ENCODE measurements around the gene USP17L26. TPM values are rescaled to one million over a fixed set of nuclear protein-coding genes. Genes with fewer than 3 reads are reported as not detected.
"Not testable (repeated sequence)": the region's sequence is repeated elsewhere in the genome, so short reads cannot be mapped to it uniquely, and the experiment has no call there.

USP17L26 gene, protein sequence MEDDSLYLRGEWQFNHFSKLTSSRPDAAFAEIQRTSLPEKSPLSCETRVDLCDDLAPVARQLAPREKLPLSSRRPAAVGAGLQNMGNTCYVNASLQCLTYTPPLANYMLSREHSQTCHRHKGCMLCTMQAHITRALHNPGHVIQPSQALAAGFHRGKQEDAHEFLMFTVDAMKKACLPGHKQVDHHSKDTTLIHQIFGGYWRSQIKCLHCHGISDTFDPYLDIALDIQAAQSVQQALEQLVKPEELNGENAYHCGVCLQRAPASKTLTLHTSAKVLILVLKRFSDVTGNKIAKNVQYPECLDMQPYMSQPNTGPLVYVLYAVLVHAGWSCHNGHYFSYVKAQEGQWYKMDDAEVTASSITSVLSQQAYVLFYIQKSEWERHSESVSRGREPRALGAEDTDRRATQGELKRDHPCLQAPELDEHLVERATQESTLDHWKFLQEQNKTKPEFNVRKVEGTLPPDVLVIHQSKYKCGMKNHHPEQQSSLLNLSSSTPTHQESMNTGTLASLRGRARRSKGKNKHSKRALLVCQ
- polyA plus RNA-seq (2011; rRNA removed) (not detected in 2 replicates), polyA plus RNA-seq (2017; fragmentation: RNase III; extraction: RNeasy Plus Mini Kit Qiagen cat#74134 plus additional on column Dnase treatment) (not detected in 3 replicates), polyA minus RNA-seq (2011; rRNA and poly(A)+ RNA removed) (not detected in 2 replicates)
- not detected in 2 replicates for polyA plus RNA-seq (2012; cell fraction: cytosol; rRNA removed)
- not detected in 2 replicates for polyA plus RNA-seq (2012; cell fraction: nucleus; rRNA removed)

DNA sequence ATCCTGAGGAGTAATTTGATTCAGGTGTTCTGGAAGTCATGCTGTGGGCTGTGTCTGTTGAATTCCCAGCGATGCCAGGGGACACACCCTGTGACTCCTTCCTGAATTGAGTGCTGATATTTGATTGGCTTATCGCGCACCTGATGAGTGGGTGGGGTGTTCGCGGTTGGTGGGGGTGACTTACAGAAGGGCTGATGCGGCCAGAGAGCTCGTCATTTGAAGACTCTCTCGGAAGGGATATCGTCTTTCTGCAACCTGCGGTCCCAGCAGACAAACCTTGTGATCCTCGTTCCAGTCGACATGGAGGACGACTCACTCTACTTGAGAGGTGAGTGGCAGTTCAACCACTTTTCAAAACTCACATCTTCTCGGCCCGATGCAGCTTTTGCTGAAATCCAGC, at the start of gene USP17L26:
USP17L26 (plus strand) TSS at position 301 of the 400 bp plus-strand sequence; CDS start at position 301, 0 bp downstream.
- H3K4me3 ChIP-seq; H3K9me3 ChIP-seq; H3K4me1 ChIP-seq; FAIRE-seq; H3K4me2 ChIP-seq; DNase-seq (ENCODE audit: low read depth in 1 of 2, low spot score in 1 of 2); ATAC-seq; H3K27ac ChIP-seq; CTCF ChIA-PET; POLR2A ChIA-PET: not testable (repeated sequence)
- no CpG with 5 or more reads among the region's 15 CpGs for WGBS (ENCODE audit: missing lambda C conversion rate)

DNA sequence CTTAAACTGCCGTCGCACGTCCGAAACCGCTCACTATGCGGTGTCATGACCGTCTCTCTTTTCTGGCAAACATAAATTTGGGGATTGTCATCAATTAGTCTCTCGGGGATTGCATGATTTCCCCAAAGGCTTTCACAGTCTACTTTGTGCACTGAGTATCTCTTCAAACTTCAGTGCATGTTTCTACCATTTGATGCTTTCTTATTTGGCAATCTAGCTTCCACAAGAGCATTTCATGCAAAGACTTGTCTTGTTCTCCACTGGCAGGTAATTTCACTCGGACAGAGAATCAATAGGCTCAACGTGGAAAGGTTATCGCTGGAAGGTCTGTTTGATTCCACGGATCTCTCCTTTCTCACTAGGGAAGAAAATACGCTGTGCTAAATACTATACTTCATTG, 10.3 kb upstream of the USP17L26 start:
- H3K4me2 ChIP-seq; POLR2A ChIA-PET; H3K4me3 ChIP-seq; H3K4me1 ChIP-seq; DNase-seq (ENCODE audit: low read depth in 1 of 2, low spot score in 1 of 2); ATAC-seq; CTCF ChIA-PET; H3K27ac ChIP-seq; H3K9me3 ChIP-seq; FAIRE-seq: not testable (repeated sequence)
- 18% methylated on average over 4 of the region's 13 CpGs for WGBS (ENCODE audit: missing lambda C conversion rate)

DNA sequence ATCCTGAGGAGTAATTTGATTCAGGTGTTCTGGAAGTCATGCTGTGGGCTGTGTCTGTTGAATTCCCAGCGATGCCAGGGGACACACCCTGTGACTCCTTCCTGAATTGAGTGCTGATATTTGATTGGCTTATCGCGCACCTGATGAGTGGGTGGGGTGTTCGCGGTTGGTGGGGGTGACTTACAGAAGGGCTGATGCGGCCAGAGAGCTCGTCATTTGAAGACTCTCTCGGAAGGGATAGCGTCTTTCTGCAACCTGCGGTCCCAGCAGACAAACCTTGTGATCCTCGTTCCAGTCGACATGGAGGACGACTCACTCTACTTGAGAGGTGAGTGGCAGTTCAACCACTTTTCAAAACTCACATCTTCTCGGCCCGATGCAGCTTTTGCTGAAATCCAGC, 9.6 kb upstream of the USP17L26 start, which contains the start of gene USP17L24:
USP17L24 (plus strand) TSS at position 301 of the 400 bp plus-strand sequence; CDS start at position 301, 0 bp downstream.
- H3K4me1 ChIP-seq; H3K27ac ChIP-seq; H3K4me3 ChIP-seq; ATAC-seq; H3K4me2 ChIP-seq; POLR2A ChIA-PET; H3K9me3 ChIP-seq; CTCF ChIA-PET; FAIRE-seq; DNase-seq (ENCODE audit: low read depth in 1 of 2, low spot score in 1 of 2): not testable (repeated sequence)
- WGBS (ENCODE audit: missing lambda C conversion rate) = no CpG with 5 or more reads among the region's 15 CpGs

DNA sequence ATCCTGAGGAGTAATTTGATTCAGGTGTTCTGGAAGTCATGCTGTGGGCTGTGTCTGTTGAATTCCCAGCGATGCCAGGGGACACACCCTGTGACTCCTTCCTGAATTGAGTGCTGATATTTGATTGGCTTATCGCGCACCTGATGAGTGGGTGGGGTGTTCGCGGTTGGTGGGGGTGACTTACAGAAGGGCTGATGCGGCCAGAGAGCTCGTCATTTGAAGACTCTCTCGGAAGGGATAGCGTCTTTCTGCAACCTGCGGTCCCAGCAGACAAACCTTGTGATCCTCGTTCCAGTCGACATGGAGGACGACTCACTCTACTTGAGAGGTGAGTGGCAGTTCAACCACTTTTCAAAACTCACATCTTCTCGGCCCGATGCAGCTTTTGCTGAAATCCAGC, 4.8 kb upstream of the USP17L26 start, which contains the start of gene USP17L25:
USP17L25 (plus strand) TSS at position 301 of the 400 bp plus-strand sequence; CDS start at position 301, 0 bp downstream.
- FAIRE-seq; DNase-seq (ENCODE audit: low read depth in 1 of 2, low spot score in 1 of 2); H3K9me3 ChIP-seq; H3K4me3 ChIP-seq; H3K4me2 ChIP-seq; POLR2A ChIA-PET; H3K4me1 ChIP-seq; ATAC-seq; CTCF ChIA-PET; H3K27ac ChIP-seq: not testable (repeated sequence)
- no CpG with 5 or more reads among the region's 15 CpGs for WGBS (ENCODE audit: missing lambda C conversion rate)

DNA sequence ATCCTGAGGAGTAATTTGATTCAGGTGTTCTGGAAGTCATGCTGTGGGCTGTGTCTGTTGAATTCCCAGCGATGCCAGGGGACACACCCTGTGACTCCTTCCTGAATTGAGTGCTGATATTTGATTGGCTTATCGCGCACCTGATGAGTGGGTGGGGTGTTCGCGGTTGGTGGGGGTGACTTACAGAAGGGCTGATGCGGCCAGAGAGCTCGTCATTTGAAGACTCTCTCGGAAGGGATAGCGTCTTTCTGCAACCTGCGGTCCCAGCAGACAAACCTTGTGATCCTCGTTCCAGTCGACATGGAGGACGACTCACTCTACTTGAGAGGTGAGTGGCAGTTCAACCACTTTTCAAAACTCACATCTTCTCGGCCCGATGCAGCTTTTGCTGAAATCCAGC, 4.6 kb downstream of the USP17L26 start, which contains the start of gene USP17L5:
USP17L5 (plus strand) TSS at position 301 of the 400 bp plus-strand sequence; CDS start at position 301, 0 bp downstream.
- ATAC-seq; H3K27ac ChIP-seq; H3K4me2 ChIP-seq; FAIRE-seq; POLR2A ChIA-PET; CTCF ChIA-PET; H3K4me1 ChIP-seq; H3K4me3 ChIP-seq; H3K9me3 ChIP-seq; DNase-seq (ENCODE audit: low read depth in 1 of 2, low spot score in 1 of 2): not testable (repeated sequence)
- no CpG with 5 or more reads among the region's 15 CpGs for WGBS (ENCODE audit: missing lambda C conversion rate)

DNA sequence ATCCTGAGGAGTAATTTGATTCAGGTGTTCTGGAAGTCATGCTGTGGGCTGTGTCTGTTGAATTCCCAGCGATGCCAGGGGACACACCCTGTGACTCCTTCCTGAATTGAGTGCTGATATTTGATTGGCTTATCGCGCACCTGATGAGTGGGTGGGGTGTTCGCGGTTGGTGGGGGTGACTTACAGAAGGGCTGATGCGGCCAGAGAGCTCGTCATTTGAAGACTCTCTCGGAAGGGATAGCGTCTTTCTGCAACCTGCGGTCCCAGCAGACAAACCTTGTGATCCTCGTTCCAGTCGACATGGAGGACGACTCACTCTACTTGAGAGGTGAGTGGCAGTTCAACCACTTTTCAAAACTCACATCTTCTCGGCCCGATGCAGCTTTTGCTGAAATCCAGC, 9.4 kb downstream of the USP17L26 start, which contains the start of gene USP17L27:
USP17L27 (plus strand) TSS at position 301 of the 400 bp plus-strand sequence; CDS start at position 301, 0 bp downstream.
- H3K4me1 ChIP-seq; DNase-seq (ENCODE audit: low read depth in 1 of 2, low spot score in 1 of 2); CTCF ChIA-PET; H3K27ac ChIP-seq; H3K9me3 ChIP-seq; H3K4me3 ChIP-seq; FAIRE-seq; H3K4me2 ChIP-seq; POLR2A ChIA-PET; ATAC-seq: not testable (repeated sequence)
- no CpG with 5 or more reads among the region's 15 CpGs for WGBS (ENCODE audit: missing lambda C conversion rate)

DNA sequence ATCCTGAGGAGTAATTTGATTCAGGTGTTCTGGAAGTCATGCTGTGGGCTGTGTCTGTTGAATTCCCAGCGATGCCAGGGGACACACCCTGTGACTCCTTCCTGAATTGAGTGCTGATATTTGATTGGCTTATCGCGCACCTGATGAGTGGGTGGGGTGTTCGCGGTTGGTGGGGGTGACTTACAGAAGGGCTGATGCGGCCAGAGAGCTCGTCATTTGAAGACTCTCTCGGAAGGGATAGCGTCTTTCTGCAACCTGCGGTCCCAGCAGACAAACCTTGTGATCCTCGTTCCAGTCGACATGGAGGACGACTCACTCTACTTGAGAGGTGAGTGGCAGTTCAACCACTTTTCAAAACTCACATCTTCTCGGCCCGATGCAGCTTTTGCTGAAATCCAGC, 14.1 kb downstream of the USP17L26 start, which contains the start of gene USP17L28:
USP17L28 (plus strand) TSS at position 301 of the 400 bp plus-strand sequence; CDS start at position 301, 0 bp downstream.
- POLR2A ChIA-PET, FAIRE-seq: not testable (repeated sequence)
- no CpG with 5 or more reads among the region's 15 CpGs for WGBS (ENCODE audit: missing lambda C conversion rate)

DNA sequence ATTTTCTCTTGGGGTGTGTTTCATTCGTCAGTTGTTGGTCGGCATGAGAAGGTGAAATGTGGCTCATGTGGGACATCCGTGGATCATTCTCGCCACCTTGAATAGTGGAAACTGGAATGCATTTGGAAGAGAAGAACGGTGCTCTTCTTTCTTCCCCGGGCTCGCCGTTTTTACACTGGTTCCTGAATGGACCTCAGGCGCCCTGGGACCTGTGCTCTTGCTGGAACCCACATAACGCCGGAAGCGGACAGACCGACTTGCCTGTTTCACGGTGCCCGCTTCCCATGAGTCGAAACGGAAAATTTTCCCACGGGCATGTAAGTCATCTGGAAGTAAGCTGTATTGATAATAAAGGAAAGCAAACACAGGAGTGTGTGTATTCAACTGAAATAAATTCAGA, 16.4 kb downstream of the USP17L26 start:
- POLR2A ChIA-PET, H3K9me3 ChIP-seq, FAIRE-seq: not testable (repeated sequence)

More for the DNA sequence above, 14.1 kb downstream of the USP17L26 start, which contains the start of gene USP17L28:
- DNase-seq (ENCODE audit: low read depth in 1 of 2, low spot score in 1 of 2); H3K4me2 ChIP-seq; H3K27ac ChIP-seq; ATAC-seq; CTCF ChIA-PET; H3K9me3 ChIP-seq; H3K4me1 ChIP-seq; H3K4me3 ChIP-seq: not testable (repeated sequence)

DNA sequence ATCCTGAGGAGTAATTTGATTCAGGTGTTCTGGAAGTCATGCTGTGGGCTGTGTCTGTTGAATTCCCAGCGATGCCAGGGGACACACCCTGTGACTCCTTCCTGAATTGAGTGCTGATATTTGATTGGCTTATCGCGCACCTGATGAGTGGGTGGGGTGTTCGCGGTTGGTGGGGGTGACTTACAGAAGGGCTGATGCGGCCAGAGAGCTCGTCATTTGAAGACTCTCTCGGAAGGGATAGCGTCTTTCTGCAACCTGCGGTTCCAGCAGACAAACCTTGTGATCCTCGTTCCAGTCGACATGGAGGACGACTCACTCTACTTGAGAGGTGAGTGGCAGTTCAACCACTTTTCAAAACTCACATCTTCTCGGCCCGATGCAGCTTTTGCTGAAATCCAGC, 18.9 kb downstream of the USP17L26 start, which contains the start of gene USP17L29:
USP17L29 (plus strand) TSS at position 301 of the 400 bp plus-strand sequence; CDS start at position 301, 0 bp downstream.
- H3K4me3 ChIP-seq; H3K4me2 ChIP-seq; FAIRE-seq; POLR2A ChIA-PET; ATAC-seq; DNase-seq (ENCODE audit: low read depth in 1 of 2, low spot score in 1 of 2); H3K27ac ChIP-seq; H3K9me3 ChIP-seq; CTCF ChIA-PET; H3K4me1 ChIP-seq: not testable (repeated sequence)
- no CpG with 5 or more reads among the region's 15 CpGs for WGBS (ENCODE audit: missing lambda C conversion rate)

More for the DNA sequence above, 16.4 kb downstream of the USP17L26 start:
- DNase-seq (ENCODE audit: low read depth in 1 of 2, low spot score in 1 of 2); CTCF ChIA-PET; H3K4me2 ChIP-seq; H3K27ac ChIP-seq; H3K4me3 ChIP-seq; H3K4me1 ChIP-seq; ATAC-seq: not testable (repeated sequence)
- WGBS (ENCODE audit: missing lambda C conversion rate) = no CpG with 5 or more reads among the region's 18 CpGs

DNA sequence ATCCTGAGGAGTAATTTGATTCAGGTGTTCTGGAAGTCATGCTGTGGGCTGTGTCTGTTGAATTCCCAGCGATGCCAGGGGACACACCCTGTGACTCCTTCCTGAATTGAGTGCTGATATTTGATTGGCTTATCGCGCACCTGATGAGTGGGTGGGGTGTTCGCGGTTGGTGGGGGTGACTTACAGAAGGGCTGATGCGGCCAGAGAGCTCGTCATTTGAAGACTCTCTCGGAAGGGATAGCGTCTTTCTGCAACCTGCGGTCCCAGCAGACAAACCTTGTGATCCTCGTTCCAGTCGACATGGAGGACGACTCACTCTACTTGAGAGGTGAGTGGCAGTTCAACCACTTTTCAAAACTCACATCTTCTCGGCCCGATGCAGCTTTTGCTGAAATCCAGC, 28.4 kb downstream of the USP17L26 start, which contains the start of gene USP17L30:
USP17L30 (plus strand) TSS at position 301 of the 400 bp plus-strand sequence; CDS start at position 301, 0 bp downstream.
- H3K4me3 ChIP-seq; H3K27ac ChIP-seq; CTCF ChIA-PET; DNase-seq (ENCODE audit: low read depth in 1 of 2, low spot score in 1 of 2); H3K9me3 ChIP-seq; ATAC-seq; H3K4me2 ChIP-seq; FAIRE-seq; POLR2A ChIA-PET; H3K4me1 ChIP-seq: not testable (repeated sequence)
- WGBS (ENCODE audit: missing lambda C conversion rate) = no CpG with 5 or more reads among the region's 15 CpGs

DNA sequence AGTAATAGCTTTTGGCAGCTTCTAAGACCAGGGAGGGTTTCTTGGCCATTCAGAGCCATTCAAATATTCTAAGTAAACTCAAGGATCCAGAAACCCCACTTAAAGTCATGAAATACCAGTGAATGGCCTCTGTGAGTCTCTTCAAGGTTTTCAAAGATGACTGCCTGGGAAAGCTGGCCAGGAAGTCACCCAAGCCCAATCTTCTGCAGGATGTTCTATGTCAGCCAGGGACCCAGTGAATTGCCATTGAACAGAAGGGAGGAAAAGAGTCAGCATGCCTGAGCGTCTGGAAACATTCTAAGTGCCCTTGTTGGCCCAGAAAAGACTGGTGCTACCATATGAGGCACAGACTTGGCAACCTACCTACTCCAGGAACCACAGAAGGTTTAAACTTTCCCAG, 45.4 kb downstream of the USP17L26 start:
- POLR2A ChIA-PET, FAIRE-seq: not testable (repeated sequence)

More for the DNA sequence above, 45.4 kb downstream of the USP17L26 start:
- H3K27ac ChIP-seq; CTCF ChIA-PET; H3K9me3 ChIP-seq; H3K4me2 ChIP-seq; H3K4me3 ChIP-seq; ATAC-seq; DNase-seq (ENCODE audit: low read depth in 1 of 2, low spot score in 1 of 2); H3K4me1 ChIP-seq: not testable (repeated sequence)
- WGBS (ENCODE audit: missing lambda C conversion rate) = 7% methylated on average over 1 of the region's 1 CpG

All from A549 (cell line).